GM18519 (cell line): Measurements from ENCODE around the gene COQ9.
A peak's percentile ranks its signal among the peaks of the same experiment; 100 is the strongest.
"Not testable (repeated sequence)": the region's sequence is repeated elsewhere in the genome, so short reads cannot be mapped to it uniquely, and the experiment has no call there.

Experiments used
- ATAC-seq: cut with Tn5 transposase; IDR thresholded peaks from one replicate; pipeline ENCODE4 v1.9.1; 2021; ENCODE audit warnings: mild to moderate bottlenecking, moderate library complexity; ENCODE audit not compliant: unreplicated experiment, low FRiP score

The COQ9 gene, protein sequence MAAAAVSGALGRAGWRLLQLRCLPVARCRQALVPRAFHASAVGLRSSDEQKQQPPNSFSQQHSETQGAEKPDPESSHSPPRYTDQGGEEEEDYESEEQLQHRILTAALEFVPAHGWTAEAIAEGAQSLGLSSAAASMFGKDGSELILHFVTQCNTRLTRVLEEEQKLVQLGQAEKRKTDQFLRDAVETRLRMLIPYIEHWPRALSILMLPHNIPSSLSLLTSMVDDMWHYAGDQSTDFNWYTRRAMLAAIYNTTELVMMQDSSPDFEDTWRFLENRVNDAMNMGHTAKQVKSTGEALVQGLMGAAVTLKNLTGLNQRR

DNA sequence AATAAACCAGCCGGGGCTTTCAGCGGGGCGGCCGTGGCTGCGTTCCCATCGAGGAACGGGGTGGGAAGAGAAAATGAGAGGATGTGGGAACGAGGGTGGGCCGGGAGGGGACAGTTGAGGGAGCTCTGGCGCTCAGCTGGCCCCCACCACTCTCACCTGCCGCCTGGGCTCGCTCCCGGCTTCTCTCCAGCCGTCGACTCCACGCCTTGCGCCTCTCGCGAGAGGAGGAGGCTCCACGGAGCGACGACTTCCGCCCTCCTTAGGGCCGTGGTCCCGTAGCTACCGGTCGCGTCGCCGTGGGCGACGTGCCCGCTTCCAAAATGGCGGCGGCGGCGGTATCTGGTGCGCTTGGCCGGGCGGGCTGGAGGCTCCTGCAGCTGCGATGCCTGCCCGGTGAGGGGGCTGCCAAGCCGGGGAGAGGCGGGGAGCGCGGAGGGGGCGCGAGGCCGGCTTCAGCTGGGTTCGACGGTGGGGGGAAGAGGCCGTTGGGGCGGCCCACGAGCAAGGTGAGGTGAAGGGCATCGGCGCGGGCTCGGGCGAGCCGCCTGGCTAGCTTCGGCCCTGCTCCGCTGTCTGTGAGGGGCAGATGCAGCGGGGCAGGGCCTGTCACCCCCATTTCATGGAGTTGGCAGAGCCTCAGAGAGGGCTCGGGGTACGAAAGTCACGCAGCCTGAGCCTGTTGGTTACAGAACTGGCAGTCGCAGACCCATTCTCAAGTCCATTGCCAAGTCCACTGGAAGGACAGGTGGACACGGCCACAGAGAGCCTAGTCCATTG lies at the start of gene COQ9, which contains the start of gene CIAPIN1:
Gene COQ9, plus strand, starts transcription at position 294 of the 777 bp plus-strand sequence. Its CDS starts 27 bp downstream, at position 321.
Gene CIAPIN1, minus strand, starts transcription at position 200 of the 777 bp plus-strand sequence. CDS start 6,457 bp downstream, outside the sequence.
- peak; percentile 91 for ATAC-seq

DNA sequence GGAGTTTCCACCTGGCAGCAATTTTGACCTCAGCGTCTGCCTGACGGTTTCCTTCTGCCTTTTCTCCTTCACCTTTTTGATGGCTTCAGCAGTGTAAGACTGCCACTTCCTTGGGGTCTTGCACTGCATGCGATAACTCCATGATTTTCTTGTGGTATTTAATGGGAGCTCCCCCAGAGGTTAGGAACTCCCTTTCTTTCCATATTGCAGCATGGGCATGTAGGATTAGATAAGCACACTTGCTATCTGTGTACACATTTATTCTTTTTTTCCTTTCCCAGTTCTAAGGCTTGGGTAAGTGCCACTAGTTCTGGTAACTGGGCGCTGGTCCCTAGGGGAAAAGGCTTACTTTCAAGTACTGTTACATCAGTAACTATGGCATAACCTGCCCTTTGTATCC lies 49.8 kb upstream of the COQ9 start:
- ATAC-seq: not testable (repeated sequence)

GRCh38 chr16:57401943-57402640 lies 45.2 kb upstream of the COQ9 start:
- no peak for ATAC-seq

- ATAC-seq: no peak
Measured at GRCh38 chr16:57403965-57404817, 43.1 kb upstream of the COQ9 start, which contains the start of gene CCL17. CCL17 (plus strand) TSS chr16:57404767; CDS start chr16:57413933, 9,166 bp downstream.

- ATAC-seq: no peak
Measured at GRCh38 chr16:57405097-57405496, 42.2 kb upstream of the COQ9 start.

DNA sequence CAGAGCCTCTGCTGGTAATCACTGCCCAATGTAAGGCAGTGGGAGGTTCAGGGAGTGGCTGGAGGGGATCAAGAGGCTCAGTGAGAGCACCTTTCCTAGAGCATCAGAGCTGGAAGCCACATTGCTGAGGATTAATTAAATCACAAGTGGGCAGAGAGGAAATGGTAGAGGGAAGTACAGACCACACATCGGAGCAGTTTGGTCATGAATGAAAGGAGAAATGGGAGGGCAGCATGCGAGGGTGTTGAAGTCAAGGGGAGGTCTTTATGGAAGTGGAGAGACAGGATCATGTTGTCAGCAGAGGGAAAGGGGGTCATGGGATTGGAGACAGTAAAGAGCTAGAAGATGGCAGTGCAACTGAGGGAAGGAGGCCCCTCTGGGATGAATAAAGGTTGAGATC lies 40.4 kb upstream of the COQ9 start:
- no peak for ATAC-seq

DNA sequence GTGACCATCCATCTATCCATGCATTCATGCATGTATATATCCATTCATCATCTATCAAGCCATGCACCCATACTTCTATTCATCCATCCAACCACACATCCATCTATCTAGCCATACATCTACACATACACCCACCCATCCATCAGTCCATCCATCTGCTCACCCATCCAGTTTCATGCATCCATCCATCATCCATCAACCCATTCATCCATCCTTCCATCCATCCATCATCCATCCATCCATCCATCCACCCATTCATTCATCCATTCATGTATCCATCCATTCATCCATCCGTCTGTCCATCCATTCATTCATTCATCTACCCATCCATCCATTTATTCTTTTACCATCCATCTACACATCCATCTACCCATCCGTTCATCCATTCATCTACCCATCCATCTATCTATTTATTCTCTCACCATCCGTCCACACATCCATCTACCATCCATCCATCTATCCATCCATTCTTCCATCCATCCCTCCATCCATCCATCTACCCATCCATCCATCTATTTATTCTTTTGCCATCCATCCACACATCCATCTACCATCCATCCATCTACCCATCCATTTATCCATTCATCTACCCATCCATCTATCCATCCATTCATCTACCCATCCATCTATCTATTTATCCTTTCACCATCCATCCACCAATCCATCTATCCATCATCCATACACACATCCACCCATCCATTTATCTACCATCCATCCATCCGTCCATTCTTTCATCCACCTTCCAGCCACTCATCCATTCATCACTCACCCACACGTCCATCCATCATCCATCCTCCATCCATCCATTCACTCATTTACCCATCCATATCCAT lies 39.5 kb upstream of the COQ9 start:
- no peak for ATAC-seq

GRCh38 chr16:57409065-57409464 lies 38.2 kb upstream of the COQ9 start:
- no peak for ATAC-seq

DNA sequence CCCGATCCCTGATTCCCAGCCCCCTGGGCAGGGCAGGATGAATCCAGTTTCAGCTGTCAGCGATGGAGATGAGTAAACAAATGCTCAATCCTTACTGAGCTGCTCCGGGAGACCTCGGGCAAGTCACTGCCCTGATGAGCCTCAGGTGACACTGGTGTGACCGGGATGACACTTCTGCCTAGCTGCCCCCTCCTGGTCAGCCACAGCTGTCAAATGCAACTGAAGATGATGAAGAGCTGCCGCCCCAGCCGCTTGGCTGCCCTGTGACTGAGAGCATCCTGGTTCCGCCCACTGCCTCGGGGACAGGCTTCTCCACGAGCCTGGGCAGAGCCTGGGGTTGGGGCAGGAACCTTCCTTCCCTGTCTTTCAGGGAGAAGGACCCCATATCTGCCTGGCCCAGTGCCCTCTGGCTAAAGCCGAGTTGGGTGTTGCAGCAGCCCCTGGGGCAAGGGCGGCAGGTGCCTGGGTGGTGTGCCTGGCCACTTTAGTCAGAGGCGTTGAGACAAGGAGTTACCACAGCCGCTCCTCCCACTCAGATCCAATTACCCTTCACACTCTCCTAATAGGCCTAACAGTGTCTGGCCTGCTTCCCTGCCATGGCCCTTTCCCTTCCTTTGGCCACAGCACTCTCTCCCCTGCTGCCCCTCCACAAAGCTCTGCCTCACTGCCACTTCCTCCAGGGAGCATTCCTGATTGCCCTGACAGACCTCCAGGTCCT lies 37.2 kb upstream of the COQ9 start:
- no peak for ATAC-seq

DNA sequence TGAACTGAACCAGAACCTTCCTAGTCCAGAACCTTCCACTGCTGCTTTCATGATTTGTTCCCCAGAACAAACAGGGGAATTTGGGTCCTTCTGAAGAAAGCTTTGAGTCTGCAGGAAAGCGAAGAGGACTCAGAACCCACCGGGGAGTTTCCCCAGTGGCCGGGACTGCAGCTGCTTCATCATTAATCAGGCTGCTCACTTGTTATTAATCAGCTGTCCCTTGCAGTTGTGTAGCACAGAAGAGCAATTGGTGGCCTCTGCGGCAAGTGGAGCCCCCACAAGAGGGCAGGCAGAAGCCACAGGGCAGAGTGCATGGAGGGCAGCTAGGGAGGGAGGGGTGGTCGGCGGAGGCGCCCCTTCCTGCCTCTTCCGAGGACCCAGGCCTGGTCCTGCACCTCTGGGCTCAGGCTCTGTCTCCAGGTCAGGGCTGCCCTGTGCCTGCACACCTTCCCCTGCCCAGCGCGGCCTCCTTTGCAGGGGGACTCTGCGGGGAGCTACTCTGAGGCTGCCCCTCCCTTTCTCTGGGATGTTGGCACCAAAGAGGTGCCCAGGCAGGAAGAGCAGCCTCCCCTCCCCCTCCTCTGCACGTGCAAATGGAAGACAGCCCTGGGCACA lies 35.8 kb upstream of the COQ9 start:
- no peak for ATAC-seq

GRCh38 chr16:57412584-57412983 lies 34.7 kb upstream of the COQ9 start:
- no peak for ATAC-seq

GRCh38 chr16:57413301-57413730 lies 34.0 kb upstream of the COQ9 start:
- peak; percentile 70 for ATAC-seq

DNA sequence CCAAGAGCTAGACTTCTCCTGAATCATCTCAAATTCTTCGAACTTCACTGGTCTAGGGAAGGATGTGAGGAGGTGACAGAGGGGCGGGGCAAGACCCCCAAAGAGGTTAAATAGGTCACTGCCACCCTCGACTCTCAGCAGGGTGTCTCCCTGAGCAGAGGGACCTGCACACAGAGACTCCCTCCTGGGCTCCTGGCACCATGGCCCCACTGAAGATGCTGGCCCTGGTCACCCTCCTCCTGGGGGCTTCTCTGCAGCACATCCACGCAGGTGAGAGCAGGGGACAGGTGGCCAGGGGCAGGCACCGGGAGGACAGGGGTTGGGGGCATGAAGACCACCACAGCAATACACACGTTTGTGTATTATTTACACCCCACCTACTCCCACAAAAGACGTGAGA lies 33.5 kb upstream of the COQ9 start:
- ATAC-seq: no peak

DNA sequence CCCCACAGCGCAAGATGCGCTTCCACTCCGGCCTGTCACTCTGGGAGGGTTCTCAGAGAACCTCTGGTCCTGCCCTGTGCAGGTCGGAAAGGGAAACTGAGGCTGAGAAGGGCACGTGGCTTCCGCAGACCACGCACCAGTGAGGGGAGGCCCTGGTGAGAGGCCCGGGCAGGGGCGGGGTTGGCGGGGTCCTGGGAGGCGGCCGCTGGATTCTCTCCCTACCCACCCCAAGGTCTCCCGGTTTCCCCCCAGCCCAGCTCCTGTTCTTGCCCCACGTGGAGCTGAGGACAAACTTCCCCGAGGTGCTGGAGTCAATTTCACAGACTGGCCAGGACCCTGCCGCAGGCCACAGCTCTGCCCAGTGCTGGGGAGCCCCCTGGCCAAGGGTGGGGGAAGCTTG lies 31.2 kb upstream of the COQ9 start:
- ATAC-seq: no peak

GRCh38 chr16:57419506-57419905 lies 27.8 kb upstream of the COQ9 start:
- ATAC-seq: no peak

DNA sequence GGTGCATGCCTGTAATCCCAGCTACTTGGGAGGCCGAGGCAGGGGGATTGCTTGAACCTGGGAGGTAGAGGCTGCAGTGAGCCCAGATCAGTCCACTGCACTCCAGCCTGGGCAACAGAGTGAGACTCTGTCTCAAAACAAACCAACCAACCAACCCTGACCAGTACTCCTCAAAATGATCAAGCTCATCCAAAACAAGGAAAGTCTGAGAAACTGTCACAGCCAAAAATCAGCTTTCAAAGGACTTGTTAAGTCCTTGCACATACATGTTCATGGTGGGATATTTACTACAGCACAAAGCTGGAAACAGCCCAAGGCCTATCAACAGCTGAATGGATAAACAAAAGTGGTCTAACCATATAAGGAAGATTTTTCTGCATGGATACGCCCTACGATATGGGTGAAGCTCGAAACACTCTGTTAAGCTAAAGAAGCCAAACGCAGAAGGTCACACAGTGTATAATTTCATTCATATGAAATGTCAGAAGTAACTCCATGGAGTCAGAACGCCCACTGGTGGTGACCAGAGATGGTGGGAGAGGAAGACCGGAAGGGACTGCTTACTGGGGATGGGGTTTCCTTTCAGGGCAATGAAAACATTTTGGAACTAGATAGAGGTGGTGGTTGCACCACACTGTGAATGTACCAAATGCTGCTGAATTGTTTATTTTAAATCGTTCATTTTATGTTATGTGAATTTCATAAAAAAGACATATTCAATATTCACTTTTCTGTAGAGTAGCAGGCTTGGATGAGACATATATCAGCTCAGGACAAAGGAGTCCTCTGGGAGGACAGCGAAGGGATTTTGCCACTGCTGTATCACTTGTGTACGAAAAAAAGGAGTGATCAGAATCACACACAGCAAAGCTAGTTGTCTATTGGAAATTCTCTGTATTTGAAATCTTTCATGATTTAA lies 25.0 kb upstream of the COQ9 start:
- no peak for ATAC-seq

DNA sequence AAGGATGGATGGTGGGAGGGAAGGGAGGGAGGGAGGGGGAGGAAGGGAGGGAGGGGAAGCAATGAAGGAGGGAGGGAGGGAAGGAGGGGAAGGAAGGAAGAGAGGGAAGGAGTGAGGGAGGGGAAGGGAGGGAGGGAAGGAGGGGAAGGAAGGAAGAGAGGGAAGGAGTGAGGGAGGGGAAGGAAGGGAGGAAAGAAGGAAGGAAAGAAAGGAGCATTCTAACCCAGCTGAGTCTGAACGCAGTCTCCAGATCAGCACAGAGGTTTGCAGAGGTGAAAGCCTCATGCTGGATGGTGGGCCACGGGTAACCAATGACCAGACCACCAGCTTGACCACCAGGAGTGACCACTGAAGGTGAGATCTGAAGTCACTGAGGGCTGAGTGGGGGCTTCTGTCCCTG lies 24.1 kb upstream of the COQ9 start:
- ATAC-seq: no peak
